Eye (tissue), 1 donor: ENCODE data around the gene KIF5B.
A peak's percentile ranks its signal among the peaks of the same experiment; 100 is the strongest.
"Not testable (repeated sequence)": the region's sequence is repeated elsewhere in the genome, so short reads cannot be mapped to it uniquely, and the experiment has no call there.

Experiments used
- DNase-seq: peaks from one replicate; pipeline ENCODE4 v3.0.0-alpha.2; 2015

The KIF5B gene

DNA sequence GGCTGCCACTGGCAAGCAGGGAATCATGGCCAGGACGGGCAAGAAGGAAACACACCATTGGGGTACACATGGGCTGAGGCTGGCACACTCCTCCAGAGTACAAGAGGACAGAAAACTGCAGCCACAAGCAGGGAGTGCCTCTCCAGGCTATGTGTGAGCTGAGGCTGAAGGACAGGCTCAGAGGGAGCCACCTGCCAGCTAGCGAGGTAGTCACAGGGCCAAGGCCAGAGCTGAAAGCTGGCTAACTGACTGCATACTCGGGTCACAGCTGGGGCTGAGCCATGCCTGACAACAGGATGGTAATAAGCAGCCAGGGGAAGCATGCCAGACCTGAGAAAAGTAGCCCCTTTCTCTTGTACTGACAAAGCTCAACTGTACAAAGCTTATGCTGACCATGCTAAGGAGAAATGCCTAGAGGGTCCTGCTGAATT lies 52.0 kb downstream of the KIF5B start:
- DNase-seq = peak; percentile 31

DNA sequence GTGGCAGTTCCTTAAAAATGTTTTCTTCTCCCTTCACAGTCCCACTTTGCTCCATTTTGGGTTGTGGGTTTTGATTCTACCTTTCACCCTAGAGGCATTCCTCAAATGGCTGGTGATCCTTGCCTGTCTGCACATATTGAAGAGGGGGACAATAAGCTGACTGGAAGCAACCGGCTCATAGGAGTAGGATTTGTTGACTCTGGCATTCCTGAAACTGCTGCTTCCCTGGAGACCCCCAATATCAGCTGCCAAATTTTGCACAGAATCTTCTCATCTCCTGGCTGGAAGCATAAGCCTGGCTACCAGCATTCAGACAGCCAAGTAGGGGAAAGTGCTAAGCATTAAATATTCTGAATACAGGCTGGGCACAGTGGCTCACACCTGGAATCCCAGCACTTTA lies 53.7 kb downstream of the KIF5B start:
- DNase-seq = no peak

DNA sequence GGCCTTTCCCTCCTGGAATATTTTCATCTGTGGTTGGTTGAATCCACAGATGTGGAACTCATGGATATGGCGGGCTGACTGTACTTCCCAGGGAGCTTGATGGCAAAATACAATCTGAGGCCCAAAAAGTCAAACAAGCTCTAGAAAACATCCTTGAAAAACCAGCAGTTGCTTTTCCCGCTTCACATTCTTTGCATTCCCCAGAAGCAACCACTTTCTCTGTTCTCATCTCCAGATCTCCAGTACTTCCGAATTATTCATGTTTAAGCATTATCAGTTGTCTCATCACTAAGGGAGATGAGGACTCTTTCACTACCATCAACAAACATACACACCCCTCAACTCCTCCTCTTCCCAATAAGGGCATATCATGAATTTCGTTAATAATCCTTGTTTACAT lies 55.3 kb downstream of the KIF5B start:
- DNase-seq = no peak

DNA sequence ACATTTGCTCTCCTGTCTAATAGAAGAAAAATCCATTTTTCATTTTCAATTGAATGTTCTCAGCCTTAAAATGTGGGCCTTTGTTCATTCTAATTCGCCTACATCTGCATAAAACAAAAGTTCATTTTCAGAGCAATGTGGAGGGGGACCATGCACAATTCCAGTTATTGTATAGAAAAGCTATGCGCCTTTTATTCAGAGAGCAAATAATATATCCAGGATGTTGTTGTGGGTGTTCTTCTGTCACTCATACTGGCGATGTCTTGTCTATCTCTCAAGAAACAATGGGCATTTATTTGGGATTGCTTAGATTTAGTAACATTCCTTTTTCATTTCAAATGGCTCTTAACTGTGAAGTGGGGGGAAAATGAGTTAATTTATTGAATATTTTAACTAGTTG lies 56.4 kb downstream of the KIF5B start:
- DNase-seq = no peak

DNA sequence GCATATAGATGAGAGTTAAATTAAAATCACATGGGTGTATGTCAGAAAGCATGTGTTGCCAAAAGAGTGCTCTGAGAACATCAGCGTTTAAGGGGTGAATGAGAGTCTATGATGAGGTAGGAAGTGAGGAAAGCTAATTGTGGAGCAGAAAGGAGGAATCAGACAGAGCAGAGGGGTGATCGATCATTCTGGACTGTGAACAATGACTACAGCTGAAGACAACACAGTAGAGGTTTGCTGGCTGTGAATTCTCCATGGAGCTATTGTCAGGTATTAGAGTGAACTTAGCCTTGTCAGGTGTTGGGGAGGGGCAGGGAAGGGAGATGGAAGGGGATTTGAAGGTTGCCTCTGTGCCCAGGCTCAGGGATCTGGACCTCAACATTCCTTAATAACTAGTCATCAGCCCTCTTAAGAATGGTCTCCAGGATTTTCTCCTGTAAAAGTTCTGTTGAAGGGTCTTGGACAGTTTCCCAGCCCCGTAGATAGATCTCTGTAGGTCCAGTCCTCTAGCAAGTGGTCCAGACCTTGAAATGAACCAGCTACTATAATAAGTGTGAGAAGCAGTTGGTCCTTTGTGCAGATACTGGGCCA lies 57.1 kb downstream of the KIF5B start:
- no peak for DNase-seq

DNA sequence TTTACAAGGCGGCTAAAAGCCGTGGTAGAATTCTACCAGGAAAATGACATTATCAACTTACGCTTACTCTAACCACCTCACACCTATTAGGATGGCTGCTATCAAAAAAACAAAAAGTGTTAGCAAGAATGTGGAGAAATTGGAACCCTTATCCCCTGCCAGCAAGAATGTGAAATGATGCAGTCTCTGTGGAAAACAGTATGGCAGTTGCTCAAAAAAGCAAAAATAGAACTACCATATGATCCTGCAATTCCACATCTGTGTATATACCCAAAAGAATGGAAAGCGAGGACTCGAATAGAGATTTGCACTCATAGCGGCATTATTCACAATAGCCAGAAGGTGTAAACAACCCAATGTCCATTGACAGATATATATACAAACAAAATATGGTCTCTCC lies 61.3 kb downstream of the KIF5B start:
- no peak for DNase-seq

DNA sequence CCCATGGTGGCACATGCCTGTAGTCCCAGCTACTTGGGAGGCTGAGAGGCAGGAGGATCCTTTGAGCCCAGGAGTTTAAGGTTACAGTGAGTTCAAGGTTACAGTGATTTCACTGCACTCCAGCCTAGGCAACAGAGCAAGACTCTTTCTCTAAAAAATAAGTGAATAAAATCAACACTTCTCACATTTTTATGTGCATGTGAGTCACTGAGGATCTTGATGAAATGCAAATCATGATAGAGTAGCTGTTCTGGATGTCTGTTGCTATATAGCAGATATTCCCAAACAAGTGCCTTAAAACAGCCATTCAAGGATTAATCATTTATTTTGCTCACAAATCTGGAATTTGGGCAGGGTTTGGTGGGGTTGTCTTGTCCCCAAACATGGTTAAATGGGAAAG lies 65.3 kb downstream of the KIF5B start:
- DNase-seq = no peak

DNA sequence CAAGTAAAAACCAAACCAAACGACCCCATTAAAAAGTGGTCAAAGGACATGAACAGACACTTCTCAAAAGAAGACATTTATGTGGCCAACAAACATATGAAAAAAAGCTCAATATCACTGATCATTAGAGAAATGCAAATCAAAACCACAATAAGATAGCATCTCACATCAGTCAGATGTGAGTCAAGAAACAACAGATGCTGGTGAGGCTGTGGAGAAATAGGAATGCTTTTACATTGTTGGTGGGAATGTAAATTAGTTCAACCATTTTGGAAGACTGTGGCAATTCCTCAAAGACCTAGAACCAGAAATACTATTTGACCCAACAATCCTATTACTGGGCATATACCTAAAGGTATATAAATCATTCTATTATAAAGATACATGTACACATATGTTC lies 68.4 kb downstream of the KIF5B start:
- DNase-seq = not testable (repeated sequence)

DNA sequence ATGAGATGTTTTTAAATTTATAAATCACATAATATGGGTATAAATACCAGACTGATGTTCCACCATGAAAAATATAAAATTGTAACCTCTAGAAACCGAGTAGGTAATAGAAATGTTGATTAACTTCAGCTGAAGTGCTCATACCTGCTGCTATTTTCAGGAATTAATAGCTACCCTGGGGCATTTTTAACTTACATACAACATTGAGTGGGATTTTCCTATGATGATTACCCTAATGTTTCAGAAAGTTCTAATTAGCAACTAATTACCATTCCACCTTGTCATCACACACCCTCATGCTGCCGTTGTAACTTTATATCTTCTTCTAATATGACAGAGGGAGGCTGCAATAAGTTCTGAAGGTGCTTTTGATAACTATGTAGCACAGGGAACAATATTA lies 74.1 kb downstream of the KIF5B start:
- no peak for DNase-seq

DNA sequence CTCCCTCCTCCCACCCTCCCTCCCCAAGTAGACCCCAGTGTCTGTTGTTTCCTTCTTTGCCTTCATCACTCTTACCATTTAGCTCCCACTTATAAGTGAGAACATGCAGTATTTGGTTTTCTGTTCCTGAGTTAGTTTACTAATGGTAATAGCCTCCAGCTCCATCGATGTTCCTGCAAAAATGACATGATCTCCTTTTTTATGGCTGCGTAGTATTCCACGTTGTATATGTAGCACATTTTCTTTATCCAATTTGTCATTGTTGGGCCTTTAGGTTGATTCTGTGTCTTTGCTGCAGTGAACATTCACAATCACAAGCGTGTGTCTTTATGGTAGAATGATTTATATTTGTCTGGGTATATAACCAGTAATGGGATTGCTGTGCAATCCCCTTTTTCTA lies 75.8 kb downstream of the KIF5B start:
- no peak for DNase-seq

DNA sequence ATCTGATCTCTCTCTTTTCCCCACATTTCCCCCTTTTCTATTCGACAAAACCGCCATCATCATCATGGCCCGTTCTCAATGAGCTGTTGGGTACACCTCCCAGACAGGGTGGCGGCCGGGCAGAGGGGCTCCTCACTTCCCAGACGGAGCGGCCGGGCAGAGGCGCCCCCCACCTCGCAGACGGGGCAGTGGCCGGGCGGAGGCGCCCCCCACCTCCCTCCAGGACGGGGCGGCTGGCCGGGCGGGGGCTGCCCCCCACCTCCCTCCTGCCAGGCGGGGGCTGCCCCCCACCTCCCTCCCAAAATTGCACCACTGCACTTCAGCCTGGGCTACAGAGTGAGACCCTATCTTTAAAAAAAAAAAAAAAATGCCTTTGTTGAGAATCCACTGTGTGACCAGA lies 77.2 kb downstream of the KIF5B start:
- not testable (repeated sequence) for DNase-seq

DNA sequence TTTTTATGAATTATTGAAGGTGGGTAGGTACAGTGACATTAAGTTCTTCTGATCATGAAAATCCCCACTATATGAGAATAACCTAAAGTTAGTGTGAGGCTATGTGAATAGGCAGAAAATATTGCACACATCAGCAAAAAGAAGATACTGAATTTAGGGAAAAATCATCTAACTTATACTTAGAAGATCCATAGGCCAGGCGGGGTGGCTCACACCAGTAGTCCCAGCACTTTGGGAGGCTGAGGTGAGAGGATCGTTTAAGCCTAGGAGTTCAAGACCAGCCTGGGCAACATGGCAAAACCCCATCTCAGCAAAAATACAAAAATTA lies 78.1 kb downstream of the KIF5B start:
- no peak for DNase-seq

DNA sequence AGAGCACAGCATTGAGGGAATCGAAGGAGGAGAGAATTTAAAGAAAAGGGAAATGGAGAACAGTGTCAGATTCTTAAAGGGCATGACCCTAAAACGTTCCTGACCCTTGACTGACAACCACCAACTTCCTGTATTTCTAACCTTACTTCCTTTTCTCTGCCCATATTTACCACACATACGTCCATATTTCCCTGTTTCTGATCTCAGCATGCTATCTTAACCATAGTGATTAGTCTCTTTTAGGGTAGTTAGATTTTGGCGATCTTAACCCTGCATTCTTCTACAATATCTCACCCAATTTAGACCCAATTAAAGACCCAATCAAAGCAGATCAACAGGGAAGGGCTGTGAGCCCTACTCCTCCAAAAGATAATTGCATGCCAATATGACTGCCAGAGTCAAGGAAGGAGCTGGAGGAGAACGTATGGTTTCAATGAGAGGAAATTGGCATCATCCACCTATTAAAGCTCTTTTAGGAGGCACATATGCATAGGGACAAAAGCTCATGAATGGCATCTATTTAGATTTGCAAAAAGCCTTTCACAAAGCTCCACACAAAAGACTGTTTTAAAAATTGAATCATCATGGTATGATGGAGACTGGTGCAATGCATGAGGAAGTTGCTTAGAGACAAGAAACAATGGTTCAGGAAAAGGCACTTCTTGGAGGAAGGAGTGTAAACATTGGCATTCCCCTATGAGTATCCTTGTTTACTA lies 78.6 kb downstream of the KIF5B start:
- no peak for DNase-seq

DNA sequence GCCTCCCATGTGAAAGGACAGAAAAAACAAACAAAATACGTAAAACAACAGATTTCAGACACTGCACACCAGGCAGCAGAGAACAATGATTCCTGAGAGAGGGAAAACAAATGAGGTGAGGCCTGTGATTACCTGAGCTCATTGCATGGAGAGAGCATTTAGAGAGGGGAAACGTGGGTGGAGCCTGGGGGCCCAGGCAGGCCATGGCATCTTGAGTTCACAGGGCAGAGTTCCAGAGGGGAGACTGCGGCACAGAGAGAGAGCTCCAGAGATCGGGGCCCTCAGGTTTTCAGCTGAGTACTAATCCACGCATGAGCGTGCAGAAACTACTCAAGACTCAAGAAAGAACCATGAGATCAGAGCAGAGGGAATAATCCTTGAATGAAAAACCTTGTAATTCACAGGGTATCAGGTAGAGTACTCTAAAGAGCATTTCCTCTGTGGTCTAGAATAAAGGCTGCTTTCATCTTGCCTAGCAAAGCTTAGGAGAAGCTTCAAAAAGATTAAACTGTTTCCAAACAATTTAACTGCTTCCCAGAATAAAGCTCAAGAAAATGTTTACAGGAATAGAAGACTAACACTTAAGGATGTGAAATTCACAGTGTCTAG lies 81.0 kb downstream of the KIF5B start:
- no peak for DNase-seq

DNA sequence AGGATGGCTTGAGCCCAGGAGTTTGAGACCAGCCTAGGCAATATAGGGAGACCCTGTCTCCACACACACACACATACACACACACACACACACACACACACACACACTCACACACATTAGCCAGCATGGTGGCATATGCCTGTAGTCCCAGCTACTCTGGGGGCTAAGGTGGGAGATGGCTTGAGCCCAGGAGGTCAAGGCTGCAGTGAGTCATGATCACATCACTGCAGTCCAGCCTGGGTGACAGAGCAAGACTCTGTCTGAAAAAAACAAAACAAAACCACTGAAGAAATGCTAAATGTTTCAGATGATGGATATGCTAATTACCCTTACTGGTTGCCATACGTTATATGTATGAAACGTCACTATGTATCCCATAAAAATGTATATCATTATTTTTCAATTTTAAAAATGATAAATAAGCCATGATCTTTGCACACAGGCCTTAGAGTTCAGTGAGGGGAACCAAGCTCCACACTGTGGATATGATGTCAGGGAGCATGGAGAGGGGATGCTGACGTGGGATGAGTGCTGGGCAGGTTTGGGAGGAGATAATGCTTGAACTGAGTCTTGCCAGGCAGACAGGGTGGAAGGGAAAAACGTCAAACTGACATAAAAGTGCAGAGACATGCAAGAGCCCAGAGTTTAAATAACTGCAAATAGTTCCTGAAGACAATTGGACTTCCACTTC lies 81.6 kb downstream of the KIF5B start:
- no peak for DNase-seq

DNA sequence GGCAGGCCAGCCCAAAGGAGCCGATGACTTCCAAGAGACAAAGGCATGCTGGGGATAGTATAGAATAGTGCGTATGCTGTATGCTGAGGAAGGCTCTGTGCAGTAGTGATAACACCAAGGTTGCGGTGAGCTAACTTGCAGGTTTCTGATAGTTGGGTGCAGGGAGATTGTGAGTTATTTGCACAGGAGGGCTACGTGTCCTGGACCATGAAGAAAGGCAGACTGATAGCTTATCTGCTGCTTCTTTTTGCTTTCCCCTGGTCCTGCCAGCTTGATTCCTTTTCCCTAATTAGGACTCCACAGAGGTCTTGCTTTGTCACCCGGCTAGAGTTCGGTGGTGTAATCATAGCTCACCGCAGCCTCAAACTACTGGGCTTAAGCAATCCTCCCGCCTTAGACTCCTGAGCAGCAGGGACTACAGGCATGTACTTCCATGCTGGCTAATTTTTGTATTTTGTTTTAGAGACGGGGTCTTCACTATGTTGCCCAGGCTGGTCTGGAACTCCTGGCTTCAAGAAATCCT lies 83.6 kb downstream of the KIF5B start:
- no peak for DNase-seq

DNA sequence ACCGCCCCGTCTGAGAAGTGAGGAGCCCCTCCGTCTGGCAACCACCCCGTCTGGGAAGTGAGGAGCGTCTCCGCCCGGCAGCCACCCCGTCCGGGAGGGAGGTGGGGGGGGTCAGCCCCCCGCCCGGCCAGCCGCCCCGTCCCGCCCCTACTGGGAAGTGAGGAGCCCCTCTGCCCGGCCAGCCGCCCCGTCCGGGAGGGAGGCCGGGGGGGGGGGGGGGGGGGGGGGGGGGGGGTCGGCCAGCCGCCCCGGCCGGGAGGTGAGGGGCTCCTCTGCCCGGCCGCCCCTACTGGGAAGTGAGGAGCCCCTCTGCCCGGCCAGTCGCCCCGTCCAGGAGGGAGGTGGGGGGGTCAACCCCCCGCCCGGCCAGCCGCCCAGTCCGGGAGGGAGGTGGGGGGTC lies 86.4 kb downstream of the KIF5B start:
- not testable (repeated sequence) for DNase-seq

DNA sequence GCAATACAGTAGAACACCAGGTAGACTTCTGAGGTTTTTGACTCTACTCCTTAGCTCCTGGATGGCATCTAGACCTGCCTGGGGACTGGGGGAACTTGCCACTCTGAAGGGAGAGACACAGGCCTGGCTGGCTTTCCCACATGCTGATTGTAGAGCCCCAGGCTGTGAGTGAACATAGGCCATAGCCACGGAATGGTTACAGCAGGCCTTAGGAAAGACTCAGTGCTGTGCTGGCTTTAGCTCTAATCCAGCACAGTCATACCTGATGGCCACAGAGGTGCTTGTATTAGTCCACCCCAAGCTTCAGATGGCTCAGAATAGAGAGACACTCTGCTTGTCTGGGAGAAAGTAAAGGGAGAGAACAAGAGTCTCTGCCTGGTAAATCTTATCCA lies 92.6 kb downstream of the KIF5B start:
- DNase-seq = no peak

DNA sequence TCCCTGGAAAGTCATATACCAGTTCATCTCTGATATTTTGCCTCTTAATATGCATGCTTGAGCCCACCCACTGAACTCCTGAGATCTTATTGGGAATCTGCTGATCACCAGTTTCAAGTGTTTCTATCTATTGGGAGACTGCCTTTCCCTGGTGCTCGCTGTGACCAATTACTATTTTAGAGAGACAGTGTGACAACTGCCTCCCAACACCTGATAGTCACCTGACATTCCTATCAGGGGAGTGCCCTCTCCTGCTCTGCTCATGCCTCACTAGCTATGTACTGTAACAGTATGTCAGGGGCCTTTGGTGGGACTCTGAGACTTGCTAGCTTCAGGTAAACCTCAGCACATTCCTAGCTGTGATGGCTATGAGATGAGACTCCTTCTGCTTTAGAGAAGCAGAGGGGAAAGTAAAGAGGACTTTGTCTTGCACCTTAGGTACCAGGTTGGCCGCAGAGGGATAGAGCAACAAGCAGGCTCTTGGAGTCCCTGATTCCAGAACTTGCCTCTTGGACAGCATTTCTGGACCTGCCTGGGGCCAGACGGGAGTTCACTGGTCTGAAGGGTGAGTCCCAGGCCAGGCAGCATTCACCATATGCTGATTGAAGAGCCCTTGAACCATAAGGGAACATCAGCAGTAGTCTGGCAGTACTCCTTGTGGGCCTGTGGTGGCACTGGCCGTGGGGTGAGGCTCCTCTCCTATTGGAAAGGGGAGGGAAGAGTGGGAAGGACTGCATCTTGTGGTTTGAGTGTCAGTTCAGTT lies 93.2 kb downstream of the KIF5B start:
- no peak for DNase-seq

DNA sequence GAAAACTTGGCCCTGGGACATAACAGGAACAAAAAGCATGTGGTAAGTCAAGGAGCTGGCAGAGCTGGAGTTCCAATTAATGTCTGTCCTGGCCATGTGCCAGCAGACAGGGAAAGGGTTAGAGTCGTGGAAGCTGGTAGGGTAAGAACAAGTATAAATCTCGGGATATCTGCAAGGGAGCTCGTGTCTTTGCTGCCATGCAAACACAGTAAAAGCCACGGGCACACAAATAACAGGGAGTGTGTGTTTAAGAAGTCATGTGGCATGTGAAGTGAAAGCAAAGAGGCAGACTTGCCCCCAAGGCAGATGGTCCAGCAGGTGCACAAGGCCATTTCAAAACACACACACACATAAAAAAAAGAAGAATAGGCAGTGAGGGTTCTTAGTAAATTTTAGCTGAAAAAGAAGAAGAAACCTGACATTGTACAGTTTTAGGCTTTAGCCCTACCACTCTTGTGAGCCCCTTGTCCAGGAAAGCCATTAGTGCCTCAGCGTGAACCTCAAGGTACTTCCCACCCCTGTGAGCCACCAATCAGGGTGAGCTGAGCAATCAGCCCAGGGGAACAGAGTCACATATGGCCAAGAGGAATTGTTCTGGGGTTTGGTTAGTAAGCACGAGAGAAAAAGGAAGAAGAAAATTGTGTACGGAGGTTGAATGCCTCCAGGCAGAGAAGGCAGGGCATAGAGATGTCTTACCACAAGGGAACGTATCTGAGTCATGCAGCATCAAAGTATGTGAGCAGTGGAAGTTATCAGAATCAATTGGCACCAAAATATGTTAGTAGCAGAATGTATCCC lies 94.7 kb downstream of the KIF5B start:
- peak; percentile 23 for DNase-seq

DNA sequence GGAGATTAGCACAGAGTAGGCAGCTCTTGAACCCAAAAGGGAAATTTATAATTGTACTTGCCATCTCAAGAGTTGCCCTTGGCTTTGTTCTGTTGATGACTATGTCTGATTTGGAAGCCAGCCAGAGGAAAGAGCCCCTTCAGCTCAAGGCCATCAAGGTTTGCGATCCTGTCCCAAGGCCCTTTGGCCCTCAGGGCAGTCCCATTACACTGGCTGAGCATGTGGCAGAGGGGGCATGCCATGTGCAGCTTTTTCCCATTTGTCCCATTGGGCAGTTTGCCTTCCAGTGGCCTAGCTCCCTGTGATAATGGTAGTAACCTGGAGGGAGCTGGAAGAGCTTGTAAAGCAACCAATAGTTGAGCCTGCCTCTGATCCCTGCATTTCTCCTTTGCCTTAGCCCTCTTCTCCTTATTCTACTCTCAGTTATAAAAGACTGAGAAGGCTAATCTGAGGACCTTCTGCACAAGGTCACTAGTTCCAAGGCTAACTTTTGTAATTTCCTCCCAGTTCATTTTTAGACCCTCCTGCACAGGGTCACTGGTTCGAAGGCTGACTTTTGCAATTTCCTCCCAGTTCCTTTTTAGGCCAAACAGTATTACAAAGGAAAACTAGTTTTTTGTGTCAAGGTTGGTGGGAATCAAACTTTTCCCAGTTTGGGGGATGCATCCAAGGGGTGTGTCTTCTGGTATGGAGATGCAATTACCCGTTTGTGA lies 96.6 kb downstream of the KIF5B start:
- DNase-seq = no peak
